Astrocyte of the spinal cord (primary cell): ENCODE data around the gene CHADL.
A peak's percentile ranks its signal among the peaks of the same experiment; 100 is the strongest.

Experiments used
- DNase-seq: peaks from one replicate; pipeline ENCODE4 v3.0.0; 2011; ENCODE audit warnings: low read depth, low spot score
- H3K4me3 ChIP-seq: 2 replicates; pipeline ENCODE4 v1.5.1; 2011; ENCODE audit warnings: low read depth, mild to moderate bottlenecking, low read length, moderate library complexity
- CTCF ChIP-seq: IDR thresholded peaks from 2 replicates; pipeline ENCODE4 v1.5.1; 2012; ENCODE audit warnings: low read depth, mild to moderate bottlenecking, low read length, inconsistent platforms
- in situ Hi-C: cut with HindIII; loops from 2 replicates; pipeline ENCODE4 v1.10.0; 2017; ENCODE audit warnings: low sequenced_read_pairs

Gene CHADL, protein sequence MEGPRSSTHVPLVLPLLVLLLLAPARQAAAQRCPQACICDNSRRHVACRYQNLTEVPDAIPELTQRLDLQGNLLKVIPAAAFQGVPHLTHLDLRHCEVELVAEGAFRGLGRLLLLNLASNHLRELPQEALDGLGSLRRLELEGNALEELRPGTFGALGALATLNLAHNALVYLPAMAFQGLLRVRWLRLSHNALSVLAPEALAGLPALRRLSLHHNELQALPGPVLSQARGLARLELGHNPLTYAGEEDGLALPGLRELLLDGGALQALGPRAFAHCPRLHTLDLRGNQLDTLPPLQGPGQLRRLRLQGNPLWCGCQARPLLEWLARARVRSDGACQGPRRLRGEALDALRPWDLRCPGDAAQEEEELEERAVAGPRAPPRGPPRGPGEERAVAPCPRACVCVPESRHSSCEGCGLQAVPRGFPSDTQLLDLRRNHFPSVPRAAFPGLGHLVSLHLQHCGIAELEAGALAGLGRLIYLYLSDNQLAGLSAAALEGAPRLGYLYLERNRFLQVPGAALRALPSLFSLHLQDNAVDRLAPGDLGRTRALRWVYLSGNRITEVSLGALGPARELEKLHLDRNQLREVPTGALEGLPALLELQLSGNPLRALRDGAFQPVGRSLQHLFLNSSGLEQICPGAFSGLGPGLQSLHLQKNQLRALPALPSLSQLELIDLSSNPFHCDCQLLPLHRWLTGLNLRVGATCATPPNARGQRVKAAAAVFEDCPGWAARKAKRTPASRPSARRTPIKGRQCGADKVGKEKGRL

GRCh38 chr22:41240377-41241132, at the start of gene CHADL:
CHADL (minus strand) TSS chr22:41240931; CDS start chr22:41240881, 50 bp downstream.
- in situ Hi-C loops, result no loop called here
- H3K4me3 ChIP-seq, result no peak within 1 kb of the TSS
- no peak for TF ChIP-seq CTCF
- no peak for DNase-seq

GRCh38 chr22:41289671-41290070, 48.9 kb upstream of the CHADL start:
- DNase-seq, result no peak
- in situ Hi-C loops, result no loop called here
- TF ChIP-seq CTCF, result no peak
- H3K4me3 ChIP-seq, result no peak overlapping the region

- no peak overlapping the region for H3K4me3 ChIP-seq
- in situ Hi-C loops, result no loop called here
- TF ChIP-seq CTCF, result no peak
- DNase-seq, result peak; percentile 74
These were observed 47.7 kb upstream of the CHADL start for GRCh38 chr22:41288245-41288946.

- in situ Hi-C loops, result no loop called here
- no peak for DNase-seq
- peak overlapping the region; percentile 94 for H3K4me3 ChIP-seq
- no peak for TF ChIP-seq CTCF
These were observed 45.9 kb upstream of the CHADL start for GRCh38 chr22:41286639-41287091.

DNA sequence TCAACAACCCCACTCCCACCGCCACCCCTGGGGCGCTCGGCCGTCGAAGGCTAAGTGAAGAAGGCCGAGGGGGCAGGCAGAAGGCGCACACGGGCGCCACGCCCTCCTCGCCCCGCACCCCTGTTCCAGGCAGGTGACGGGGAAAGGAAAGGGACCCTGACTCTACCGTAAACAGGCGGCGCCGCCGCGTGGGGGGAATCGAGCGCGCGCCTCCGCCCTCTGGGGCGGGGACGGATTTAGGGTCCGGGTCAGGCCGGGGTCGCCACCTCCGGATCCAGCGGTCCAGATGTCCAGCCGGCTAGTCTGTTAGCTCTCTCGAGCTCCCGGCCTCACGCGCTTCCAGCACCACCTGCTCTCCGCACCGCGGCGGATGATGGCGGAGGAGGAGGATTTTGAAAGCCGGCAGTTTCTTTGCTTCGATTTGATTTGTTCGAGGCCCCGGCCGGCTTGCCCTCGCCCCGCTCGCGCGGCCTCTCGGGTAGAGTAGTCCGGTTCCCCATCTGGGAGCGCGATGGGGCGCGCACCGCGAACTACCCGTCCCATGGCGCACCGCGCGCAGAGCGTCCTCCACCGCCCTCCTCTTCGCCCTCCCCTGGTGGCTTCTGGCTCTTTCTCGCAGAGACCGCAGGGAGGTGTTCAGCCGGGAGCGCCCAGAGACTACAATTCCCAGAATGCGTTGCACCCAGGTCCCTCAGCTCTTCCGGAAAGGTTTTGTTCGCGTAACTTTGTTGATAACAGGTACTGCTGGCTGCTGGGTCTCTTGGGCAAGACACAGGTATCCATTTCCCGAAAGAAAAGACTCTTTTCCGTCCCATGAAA, 45.3 kb upstream of the CHADL start, which contains the start of gene RANGAP1:
Gene RANGAP1 (minus strand): TSS at position 368 of the 819 bp plus-strand sequence. CDS start 5,143 bp downstream, outside the sequence.
- peak; percentile 22 for TF ChIP-seq CTCF
- peak; percentile 99 for DNase-seq
- peak within 1 kb of the TSS; percentile 94 for H3K4me3 ChIP-seq
- in situ Hi-C loops, result no loop called here
